CD4-positive, alpha-beta T cell treated with Interleukin-12 subunit alpha and Interleukin-12 subunit beta, for 1 hour (primary cell): Measurements from ENCODE around the gene MAP3K6.
"Not testable (repeated sequence)": the region's sequence is repeated elsewhere in the genome, so short reads cannot be mapped to it uniquely, and the experiment has no call there.

Source experiments
- DNase-seq: peaks from one replicate; pipeline ENCODE4 v3.0.0-alpha.2; 2020

The MAP3K6 gene, protein sequence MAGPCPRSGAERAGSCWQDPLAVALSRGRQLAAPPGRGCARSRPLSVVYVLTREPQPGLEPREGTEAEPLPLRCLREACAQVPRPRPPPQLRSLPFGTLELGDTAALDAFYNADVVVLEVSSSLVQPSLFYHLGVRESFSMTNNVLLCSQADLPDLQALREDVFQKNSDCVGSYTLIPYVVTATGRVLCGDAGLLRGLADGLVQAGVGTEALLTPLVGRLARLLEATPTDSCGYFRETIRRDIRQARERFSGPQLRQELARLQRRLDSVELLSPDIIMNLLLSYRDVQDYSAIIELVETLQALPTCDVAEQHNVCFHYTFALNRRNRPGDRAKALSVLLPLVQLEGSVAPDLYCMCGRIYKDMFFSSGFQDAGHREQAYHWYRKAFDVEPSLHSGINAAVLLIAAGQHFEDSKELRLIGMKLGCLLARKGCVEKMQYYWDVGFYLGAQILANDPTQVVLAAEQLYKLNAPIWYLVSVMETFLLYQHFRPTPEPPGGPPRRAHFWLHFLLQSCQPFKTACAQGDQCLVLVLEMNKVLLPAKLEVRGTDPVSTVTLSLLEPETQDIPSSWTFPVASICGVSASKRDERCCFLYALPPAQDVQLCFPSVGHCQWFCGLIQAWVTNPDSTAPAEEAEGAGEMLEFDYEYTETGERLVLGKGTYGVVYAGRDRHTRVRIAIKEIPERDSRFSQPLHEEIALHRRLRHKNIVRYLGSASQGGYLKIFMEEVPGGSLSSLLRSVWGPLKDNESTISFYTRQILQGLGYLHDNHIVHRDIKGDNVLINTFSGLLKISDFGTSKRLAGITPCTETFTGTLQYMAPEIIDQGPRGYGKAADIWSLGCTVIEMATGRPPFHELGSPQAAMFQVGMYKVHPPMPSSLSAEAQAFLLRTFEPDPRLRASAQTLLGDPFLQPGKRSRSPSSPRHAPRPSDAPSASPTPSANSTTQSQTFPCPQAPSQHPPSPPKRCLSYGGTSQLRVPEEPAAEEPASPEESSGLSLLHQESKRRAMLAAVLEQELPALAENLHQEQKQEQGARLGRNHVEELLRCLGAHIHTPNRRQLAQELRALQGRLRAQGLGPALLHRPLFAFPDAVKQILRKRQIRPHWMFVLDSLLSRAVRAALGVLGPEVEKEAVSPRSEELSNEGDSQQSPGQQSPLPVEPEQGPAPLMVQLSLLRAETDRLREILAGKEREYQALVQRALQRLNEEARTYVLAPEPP (N-terminal part only)

DNA sequence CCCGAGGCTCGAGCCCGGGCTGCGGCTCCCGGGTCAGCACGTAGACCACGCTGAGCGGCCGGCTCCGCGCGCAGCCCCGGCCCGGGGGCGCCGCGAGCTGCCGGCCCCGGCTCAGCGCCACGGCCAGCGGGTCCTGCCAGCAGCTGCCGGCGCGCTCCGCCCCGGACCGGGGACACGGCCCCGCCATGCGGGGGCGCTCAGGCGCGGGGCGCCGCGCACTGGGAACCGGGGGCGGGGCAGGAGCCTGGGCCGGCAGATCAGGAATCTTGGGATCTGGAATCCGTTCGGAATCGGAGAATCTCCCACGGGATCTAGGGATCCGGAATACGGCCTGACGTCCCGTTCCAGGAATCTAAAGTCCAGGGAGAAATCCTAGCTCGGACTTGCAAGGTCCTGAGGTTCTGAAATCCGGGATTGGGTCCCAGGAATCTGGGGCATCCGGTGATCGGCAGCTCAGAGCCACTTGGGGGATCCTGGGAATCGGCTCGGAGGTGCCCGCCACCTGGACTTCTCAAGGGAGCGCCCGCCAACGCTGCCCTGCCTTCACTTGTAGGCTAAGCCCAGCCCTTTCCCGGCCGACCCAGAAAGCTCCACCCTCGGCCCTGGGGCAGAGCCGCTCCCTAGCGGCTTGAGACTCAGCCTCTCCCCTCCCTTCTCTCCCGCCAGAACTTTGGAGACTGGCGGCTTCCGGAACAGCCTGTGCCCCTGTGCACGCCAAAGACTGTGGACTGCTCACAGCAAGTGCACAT, at the start of gene MAP3K6:
TSS of gene MAP3K6 (minus strand) at position 551 of the 749 bp plus-strand sequence. CDS start at position 187, 364 bp downstream.
- no peak for DNase-seq

DNA sequence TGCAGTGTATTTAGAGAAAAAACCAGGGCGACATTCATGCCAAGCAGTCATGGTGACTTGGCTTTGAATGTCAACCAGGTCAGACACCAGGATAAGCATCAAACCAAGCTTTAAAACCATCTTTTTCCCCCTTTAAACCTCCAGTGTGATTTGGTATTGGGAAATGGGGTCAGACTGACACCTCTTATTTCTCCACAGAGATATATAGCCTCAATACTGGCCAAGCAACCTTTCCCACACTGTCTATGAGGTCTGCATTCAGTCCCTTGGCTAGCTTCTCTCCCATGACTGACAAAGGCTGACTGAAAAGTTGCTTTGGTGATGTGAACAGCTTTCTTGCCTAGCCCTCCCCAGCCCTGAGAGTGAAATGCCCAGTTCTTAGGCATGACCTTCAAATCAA, 47.3 kb upstream of the MAP3K6 start:
- no peak for DNase-seq

DNA sequence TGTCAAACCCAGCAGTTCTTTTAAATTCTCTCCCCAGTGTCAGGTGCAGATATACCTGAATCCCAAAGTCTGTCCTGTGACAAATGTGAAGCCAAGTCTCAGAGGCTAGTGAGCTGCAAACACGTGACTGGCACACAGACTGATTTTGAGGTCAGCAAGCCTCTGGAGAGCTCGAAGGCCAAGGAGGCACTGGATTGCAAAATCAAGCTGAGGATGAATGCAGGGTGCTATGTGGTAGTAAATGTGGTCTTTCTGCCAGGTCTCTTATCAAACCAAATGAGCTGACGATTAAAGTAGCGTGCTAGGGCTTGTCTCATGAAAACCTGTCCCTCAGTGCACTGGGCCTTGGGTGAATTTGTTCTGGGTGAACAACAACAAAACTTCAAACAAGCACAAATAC, 46.2 kb upstream of the MAP3K6 start:
- no peak for DNase-seq

DNA sequence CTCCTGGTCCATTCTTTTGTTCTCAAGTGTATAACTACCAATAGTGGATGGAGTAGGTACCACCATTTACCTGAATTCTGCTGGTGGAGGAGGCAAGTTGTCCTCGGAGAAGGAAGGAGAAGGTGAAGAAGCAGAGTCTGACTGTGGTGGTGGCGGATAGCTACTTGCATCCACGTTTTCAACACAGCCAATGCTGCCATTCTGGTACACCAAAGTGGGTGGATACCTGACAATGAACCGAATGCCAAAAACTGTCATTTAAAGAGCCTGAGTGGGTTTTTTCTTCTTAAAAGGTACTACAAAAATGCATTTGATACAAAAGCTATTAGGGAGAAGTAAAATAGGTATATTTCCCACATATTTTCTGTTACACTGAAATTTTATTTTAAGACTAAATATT, 45.7 kb upstream of the MAP3K6 start:
- no peak for DNase-seq

DNA sequence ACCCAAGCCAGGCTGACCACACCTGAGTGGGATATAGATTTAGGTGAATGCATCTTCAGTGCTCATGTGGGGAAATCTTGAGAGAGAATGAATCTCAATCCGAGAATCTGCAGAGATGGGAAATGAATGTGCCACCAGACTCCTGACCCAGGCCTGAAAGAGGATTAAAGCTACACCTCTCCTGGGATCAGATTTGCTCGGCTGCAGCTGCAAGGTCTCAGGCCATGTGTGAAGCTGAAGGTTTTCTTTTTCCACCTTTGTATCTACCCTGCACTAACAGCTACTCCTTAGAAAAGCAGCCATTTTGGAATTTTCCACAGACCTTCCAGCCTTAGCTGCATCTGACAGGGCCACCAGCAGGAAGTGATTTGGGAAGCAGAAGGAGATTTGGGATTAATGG, 43.9 kb upstream of the MAP3K6 start:
- no peak for DNase-seq

DNA sequence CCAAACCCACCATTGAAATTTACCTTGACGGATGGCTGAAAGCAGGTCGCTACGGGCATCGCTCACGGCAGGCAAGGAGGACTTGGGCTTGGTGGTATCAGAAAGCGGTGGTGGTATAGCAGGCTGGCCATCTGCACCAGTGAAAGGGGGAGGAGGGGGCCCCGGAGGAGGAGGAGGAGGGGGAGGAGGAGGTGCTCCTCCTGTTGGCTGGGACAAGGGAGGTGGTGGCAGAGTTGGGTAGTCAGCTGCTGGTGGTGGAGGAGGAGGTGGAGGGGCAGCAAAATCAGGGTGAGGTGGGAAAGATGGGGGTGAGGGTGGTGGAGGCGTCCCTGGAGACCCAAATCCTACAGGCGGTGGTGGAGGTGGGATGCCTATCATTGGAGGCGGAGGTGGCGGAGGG, 42.9 kb upstream of the MAP3K6 start:
- no peak for DNase-seq

DNA sequence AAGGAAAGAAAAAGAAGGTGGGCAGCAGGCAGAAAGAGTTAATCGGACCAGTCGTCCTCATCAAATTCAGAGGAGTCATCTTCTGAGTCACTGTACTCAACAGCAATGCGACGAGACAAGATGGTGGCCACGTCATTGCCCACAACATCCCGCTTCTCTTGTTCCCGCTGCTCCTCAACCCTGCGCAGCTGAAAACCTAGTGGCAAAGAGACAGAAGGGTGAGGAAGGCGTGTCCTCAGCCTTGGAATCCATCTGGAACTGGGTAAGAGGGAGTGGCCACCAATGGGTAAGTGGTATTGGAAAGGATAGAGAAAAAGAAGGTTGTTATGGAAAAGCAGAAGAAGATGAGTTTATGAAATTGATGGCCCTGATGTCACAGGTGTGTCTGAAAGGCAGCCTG, 41.4 kb upstream of the MAP3K6 start:
- DNase-seq, result no peak

DNA sequence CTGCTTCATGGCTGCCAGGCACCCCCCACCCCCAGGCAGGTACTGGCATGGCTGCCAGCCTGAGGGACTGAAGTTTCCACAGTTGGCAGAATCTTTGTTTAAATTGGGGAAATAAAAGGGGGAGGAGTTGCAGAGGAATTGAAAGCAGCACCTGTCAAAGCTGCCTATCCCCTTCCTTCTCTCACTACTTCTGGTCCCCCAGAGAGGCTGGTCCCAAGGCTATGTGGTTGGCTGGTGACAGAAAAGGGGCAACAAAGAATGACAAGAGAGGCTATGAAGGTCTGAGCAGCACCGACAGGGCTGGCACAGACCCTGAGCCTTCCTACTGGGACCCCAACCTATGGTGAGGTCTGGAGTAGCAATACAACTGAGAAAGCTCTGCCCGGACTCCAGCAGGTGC, 40.0 kb upstream of the MAP3K6 start:
- not testable (repeated sequence) for DNase-seq

DNA sequence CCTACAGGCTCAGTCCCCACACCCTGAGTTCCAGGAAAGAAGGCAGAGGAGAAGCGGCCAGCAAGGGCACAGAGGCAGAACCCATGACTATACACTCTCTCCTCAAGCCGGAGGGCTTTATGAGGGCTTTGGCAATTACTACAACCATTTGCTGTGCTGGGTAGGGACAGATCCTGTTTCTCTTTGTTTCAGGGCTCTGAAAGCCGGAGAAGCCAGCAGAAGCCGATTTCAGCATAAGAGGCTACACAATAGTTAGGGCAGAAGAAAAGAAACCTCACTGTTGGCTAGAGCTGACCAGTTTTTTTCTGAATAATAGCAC, 39.6 kb upstream of the MAP3K6 start:
- no peak for DNase-seq

DNA sequence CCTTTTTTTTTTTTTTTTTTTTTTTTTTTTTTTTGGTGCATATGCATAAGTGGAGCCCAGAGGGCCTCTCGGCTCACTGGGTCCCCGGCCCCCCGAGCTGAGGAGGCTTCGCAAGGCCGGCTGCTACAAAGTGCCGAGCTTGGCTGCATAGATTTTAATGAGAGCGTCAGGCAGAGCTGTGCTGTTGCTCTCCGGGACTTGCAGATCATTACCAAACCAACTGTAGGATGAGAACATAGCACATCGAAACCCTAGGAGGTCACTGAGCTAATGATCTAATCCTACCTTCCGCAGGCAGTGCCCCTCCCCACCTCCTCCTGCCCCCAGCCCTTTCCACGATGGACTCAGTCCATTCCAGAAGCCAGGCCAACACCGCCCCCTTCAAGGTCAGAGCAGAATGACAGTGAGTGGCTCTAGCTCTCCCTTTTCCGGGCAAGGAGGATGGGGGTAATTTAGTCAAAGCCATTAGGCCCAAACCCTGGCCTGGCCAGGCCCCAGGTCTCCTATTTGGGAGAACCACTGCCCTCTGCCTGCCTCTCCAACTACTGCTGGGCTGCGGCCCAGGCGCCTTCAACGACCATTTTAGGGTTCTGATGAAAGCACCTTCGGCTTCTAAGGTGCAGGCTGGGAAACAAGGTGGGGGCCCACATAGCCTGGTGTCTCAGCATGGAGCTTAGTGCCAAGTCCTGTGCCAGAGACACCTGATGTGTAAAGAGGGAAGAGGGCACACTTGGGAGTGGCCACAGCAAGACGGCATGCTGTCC, 39.0 kb upstream of the MAP3K6 start:
- not testable (repeated sequence) for DNase-seq

DNA sequence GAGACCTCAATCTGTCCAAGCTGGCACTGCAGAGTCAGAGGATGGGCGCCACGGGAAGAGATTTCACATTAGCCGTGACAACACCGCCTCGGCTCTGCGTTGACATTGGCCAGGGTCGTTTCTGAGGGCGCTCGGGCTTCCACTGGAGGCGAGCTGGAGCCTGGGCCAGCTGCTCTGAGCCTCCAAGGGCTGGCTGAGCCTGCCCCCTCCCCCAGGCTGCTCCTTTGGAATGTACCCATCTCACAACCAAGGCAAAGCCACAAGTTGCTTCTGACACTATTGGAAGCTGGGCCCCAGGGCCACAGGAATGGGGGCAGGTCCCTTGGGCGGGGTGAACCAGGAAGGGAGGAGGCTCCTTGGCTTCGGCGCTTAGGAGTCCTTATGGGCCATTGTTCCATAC, 38.3 kb upstream of the MAP3K6 start:
- DNase-seq, result no peak

DNA sequence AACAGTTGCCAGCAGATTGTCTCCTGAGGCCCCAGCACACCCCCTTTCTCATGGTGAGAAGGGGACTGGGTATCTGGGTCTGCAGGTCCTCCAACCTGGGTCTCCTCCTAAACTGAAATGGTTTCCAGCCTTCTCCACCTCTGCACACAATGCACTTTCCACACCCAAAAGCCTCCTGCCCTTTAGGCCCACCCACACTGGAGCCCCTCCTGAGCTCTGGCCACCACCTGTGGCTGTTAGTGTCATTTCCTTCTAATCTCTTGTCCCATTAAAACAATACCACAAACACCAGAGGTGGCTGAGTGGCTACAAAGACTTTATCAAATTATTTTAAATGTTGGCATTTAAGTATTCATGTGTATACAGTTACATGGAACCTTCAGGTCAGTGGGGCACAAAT, 37.2 kb upstream of the MAP3K6 start:
- no peak for DNase-seq

DNA sequence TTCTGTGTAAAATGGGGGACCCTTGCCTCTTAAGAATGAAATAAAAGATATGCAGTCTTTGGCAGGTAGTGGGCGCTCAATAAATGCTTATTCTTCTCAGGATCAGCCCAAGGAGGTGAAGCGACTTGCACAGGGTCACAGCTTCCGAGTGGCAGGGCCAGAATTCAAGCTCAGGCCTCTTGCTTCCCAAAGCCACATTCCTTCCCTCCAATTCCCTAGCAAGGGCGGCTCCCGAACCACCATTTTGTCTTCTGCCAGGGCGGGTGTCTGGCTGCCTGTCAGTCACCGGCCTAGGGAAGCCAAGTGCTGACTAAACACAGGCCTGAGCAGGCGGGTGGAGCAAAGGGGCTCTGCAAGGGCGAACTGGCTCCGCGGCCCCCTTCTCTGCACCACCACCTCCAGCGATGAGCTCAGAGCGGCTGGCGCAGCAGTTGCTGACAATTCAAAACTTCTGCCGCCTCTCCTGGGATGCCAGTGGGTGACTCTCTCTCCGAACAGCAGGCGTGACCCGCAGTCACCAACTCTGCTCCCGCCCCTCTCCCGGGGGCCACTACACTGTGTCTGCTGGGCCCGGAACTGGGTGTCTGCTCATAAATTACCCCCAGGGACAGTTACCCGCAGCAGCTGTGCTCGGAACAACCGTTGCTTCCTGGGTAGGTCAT, 36.4 kb upstream of the MAP3K6 start:
- DNase-seq, result peak; percentile 27

DNA sequence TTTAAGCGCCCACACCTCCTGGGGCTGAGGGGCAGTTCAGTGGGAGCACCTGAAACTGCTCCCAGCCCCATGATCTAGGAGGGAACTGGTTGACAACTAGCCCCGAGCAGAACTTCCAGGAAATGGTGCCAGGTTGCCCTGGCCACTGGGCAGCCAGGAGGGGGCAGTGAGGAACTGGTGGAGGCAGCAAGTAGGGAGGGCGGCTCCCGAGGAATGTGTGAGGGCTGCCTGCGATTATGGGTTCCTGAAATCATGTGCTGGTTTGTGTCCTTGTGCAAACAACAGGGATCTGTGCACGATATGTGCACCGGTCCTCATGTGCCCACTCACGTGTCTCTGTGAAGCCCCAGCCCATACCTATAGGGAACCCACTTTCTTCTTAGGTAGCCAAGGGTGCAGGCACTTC, 35.6 kb upstream of the MAP3K6 start:
- peak; percentile 23 for DNase-seq

DNA sequence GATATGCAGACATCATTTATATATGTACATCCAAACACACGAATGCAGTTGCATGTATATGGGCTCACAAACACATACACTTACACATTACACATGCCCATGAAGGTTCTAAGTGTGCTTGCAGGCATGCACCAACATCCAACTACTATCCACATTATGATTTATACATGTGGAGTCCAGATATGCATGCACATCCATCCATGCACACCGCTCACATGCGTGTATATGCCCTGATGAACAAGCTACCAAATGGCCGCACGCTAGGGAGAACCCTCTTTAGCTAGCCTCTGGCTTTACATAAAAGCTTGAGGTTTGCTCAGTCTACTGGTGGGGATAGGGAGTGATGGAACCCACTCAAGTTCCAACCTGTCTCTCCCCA, 34.2 kb upstream of the MAP3K6 start:
- no peak for DNase-seq

DNA sequence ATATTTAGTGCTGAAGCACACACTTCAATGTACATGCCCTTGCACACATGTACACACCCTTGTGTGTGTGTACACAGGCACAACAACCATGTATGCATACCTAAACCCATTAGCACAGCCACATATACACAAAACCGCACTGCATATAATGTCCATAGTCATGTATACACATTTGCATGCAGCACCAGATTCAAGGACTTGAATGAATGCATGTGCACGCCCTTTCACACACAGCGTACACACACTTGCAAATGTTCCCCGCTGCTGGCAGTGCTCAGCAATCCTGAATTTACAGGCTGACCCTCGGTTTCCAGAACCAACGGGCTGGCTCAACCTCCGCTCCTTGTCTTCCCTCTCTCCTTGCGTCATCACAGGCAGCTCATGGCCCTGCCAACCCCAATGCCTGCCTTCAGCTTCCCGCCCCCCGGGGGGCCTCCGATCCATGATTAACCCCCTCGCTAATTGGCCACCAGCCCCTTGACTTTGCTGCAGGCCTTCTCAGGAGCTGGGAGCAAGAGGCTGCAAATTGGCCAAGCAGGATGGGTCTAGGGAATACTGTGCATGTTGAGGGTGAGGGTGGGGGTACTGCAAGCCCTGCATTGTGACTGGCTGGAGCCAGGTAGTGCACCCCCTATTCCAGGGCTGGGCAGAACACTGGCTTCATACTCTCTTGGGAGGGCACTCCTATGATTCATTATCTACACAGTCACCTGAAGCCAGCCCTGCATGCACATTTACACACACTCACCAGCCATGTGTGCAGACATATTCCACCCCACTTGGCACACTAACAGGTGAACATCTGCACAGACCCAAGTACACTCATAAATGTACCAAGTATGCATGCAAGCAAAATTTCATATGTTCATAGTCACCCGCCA, 33.6 kb upstream of the MAP3K6 start:
- DNase-seq, result no peak

DNA sequence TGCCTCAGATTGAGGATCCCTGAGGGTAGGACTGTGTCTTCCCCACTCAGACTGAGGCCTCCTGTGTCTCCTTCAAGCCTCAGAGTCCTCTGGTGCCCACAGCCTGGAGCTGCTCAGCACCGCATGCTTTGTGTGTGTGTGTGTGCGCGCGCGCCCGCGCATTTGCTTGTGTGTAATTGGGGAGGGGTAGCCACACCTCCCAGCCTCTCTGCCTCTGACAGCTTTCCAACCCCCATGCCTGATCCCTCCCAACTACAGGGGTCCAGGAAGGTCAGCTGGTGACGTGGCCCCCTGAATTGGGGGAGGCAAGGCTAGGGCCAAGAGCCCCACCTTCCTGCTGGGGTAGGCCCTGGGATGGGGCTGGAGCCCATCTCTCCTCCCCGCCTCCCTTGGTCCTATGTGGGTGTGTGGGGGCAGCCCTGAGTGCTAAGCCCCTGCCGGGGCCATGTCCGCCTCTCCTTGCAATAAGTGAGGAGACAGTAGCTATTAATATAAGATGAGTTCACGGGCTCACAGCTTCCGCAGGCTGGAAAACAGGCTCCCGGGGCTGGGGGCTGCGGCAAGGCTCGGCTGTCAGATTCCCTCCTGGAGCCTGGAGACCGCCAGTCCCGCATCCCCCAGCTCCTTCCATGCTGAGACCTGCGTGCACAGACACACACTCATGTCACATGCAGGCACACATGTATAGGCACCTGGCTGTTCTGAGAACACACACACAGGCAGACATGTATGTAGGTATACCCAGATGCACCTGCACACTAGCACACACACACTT, 32.7 kb upstream of the MAP3K6 start:
- no peak for DNase-seq

DNA sequence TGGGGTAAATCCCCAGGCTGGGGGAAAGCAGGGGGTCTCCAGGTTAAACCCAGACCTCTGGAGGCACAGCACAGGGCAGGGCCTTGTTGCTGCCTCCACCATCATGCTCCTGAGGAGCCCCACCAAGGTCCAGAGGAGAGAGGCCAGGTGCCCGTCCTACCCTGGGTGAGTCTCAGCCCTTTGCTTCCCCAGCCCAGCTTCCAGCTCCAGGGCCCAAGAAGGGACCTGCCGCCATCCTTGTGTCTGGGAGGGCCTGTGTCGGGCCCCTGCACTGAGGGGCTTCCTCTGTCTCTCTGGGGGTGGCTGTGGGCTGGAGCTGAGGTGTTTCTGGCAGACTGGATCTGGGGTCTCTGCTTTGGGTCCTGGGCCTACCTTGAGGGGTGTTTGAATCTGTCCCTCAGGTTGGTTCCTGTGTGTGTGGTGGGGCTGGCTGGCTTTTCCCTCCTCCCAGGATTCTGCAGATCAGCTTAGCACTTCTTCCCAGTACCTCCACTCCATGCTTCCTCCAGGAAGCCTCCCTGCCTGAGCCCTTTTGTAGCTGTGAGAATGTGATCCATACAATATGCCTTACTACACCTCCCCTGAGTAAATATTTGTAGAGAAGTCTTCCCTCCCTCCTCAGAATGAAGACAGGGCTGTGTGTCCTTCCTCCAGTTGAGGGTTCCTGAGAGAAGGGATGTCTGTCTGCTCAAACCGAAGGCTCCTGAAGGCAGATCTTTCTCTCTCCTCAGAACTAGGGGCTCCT, 31.8 kb upstream of the MAP3K6 start:
- DNase-seq, result no peak

DNA sequence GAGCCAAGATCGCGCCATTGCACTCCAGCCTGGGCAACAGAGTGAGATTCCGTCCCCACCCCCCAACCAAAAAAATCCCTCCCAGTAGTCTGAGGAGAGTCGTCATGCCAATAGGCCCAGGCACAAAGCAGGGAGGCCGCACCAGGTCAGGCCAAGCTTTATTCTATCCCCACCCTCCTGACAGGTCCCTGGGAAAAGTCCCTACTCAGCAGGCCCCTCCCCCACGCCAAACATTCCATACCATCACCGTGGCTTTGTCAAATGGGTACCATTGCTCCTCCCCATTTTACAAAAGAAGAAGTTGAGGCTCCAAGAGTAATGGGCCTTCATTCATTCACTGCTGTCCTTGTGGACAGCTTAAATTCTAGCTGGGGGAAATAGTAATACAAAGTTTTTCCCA, 31.0 kb upstream of the MAP3K6 start:
- no peak for DNase-seq
